Measurements from ENCODE around the gene XCR1.
"Not testable (repeated sequence)": the region's sequence is repeated elsewhere in the genome, so short reads cannot be mapped to it uniquely, and the experiment has no call there.

XCR1 gene

GRCh38 chr3:46038071-46038470 lies 10.8 kb upstream of the XCR1 start:
- not testable (repeated sequence) for DNase-seq

- no peak for DNase-seq
Observed at GRCh38 chr3:46036191-46036590, 8.9 kb upstream of the XCR1 start.

- no peak for DNase-seq
Observed at GRCh38 chr3:46031747-46032146, 4.5 kb upstream of the XCR1 start.

- DNase-seq, result no peak
Observed at GRCh38 chr3:46031269-46031668, 4.0 kb upstream of the XCR1 start.

GRCh38 chr3:46030626-46031025 lies 3.3 kb upstream of the XCR1 start:
- no peak for DNase-seq

DNA sequence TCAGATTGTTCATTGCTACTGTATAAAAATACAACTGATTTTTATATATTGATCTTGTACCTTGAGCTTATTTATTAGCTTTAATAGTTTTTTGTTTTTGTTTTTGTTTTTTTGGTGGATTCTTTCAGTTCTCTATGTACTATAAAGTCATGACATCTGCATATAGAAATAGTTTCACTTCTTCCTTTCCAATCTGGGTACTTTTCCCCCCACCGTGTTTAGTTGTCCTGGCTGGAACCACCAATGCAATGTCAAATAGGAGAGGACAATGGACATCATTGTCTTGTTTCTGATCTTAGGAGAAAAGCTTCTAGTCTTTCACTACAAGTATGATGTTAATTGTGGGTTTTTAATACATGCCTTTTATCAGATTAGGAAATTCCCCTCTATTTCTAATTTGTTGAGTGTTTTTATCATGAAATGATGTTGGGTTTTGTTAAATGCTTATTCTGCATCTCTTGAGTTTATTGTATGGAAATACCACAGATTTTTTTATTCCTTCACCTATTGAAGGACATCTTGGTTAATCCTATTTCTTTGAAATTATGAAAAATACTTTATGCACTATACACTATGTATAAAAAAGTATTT lies 2.8 kb upstream of the XCR1 start:
- DNase-seq, result no peak

DNA sequence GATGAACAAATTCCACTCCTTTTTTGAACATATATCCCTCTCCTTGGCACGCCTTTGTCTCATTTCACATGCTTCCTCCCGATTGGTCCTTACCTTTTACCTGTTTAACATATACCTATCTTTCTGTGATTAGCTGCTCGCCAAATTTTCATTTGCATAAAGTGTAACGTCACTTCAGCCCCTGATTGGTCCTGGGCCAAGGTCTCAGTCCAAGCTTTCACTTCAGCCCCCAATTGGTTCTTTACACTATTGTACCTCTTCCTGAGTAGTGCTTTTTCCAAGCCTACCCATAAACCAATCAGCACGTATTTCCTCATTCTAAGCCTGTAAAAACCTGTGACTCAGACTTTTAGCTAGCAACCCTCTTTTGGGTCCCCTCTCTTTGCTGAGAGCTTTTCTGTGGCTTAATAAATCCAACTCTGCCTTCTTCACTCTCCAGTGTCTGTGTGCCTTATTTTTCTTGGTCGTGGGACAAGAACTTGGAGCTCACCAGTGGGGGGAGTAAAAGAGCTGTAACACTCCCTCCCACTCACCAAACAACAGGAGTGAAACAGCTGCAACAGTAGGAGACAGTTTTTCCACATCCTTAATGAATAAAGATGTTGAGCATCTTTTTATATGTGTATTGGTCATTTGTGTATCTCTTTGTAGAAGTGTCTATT lies 584 bp upstream of the XCR1 start:
- DNase-seq, result no peak

DNA sequence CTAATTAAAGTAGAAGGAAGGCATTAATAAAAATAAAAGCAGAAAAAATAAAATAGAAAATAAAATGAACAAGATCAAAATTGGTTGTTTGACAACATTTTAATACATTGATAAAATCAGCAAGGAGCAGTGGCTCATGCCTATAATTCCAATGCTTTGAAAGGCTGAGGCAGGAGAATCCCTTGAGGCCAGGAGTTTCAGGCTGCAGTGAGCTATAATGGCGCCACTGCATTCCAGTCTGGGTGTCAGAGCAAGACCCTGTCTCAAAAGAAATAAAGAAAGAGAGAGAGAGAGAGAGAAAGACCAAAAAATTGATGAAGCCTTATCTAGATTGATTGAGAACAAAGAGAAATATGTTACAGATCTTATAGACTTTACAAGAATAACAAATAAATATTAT lies 2.1 kb downstream of the XCR1 start:
- no peak for DNase-seq

- DNase-seq, result no peak
Observed at GRCh38 chr3:46024131-46024530, 3.2 kb downstream of the XCR1 start.

- no peak for DNase-seq
Observed at GRCh38 chr3:46022909-46023785, 4.1 kb downstream of the XCR1 start.

- DNase-seq, result no peak
Observed at GRCh38 chr3:46021516-46021915, 5.8 kb downstream of the XCR1 start.

GRCh38 chr3:46020766-46021510 lies 6.3 kb downstream of the XCR1 start:
- DNase-seq, result no peak

GRCh38 chr3:46019707-46020106 lies 7.6 kb downstream of the XCR1 start:
- no peak for DNase-seq

GRCh38 chr3:46017720-46018119 lies 9.6 kb downstream of the XCR1 start:
- no peak for DNase-seq

GRCh38 chr3:46013316-46014094 lies 13.8 kb downstream of the XCR1 start:
- DNase-seq, result no peak

- DNase-seq, result no peak
Observed at GRCh38 chr3:46012246-46012645, 15.0 kb downstream of the XCR1 start.

DNA sequence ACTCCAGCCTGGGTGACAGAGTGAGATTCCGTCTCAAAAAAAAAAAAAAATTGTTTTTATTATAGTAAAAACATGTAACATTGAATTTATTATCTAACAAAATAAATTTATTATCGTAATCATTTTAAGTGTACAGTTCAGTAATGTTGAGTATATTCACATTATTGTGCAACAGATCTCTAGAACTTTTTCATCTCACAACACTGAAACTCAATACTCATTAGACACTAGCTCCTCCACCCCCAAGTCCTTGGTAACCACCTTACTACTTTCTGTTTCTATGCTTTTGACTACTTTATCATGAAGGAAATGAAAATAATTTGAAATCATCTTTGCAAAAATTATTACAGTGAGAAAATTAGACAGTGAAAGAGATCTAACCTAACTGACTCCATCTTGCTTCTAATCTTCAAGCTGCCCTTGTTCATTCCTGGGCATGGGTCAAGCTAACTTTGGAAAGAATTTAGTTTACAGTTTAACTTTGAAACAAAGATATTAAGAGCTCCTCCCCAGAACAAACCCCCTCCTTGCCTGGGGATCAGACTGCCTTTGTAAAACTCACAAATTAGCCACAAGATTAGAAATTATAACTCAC lies 16.7 kb downstream of the XCR1 start:
- no peak for DNase-seq

GRCh38 chr3:46008058-46008457 lies 19.2 kb downstream of the XCR1 start:
- no peak for DNase-seq

GRCh38 chr3:46007280-46007679 lies 20.0 kb downstream of the XCR1 start:
- DNase-seq, result no peak

DNA sequence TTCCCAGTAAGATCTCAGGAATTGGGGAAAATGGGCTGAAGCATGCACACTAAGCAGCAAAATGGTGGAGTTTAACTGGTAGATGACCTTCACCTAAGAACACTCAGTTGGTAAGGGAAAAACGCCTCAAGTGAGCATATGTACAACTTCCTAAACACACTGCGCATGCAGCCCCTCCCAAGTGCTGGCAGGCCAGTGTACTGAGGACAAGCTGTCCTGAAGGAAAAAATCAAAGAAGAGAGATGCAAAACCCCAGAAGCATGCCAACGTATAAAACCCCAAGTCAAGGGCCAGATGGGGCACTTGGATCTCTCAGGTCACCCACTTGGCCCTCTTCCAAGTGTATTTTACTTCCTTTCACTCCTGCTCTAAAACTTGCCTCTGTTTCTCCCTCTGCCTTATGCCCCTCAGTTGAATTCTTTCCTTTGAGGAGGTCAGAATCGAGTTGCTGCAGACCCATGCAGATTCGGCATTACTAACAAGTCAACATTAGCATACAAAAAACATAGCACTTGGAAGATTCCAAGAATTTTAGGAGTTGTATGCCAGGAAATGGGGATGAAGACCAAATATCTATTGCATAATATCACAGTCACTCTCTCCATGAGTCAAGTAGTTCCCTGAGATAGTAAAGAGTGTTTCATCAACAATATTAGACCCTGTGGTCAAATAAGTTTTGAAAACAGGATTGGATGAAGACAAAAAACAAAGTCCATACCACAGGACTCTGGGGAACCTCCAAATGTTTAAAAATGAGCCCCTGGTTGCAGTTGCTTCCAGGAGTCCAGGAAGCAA lies 20.8 kb downstream of the XCR1 start:
- no peak for DNase-seq

DNA sequence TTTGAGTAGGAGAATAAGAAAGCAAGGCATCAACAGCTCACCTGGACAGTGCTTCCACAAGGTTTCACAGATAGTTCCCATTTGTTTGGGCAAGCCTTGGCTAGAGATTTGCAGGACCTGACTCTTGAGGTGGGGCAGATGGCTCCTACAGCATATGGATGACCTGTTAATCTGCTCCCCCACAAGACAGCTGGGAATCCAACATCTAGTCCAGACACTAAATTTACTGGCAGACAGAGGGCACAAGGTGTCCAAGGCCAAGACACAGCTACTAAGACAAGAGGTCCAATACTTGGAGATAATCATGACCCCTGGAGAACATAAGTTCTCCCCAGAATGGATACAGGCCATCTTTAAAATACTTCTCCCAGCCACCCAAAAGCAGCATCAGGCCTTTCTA lies 23.6 kb downstream of the XCR1 start:
- DNase-seq, result not testable (repeated sequence)

All from NCI-H1048 (cell line).